ENCODE data around the gene LRP2. TPM values are rescaled to one million over a fixed set of nuclear protein-coding genes. Genes with fewer than 3 reads are reported as not detected.

LRP2 gene
- total and polyA plus RNA-seq, 2 of the 8 experiments (the other 6 are each of a cell fraction or from before 2014, with no cell fraction given) = 2.0 to 2.9 TPM

GRCh38 chr2:169185711-169186110 is 176.6 kb downstream of the LRP2 start:
- Histone ChIP-seq H3K4me2 (ENCODE audit: insufficient read depth in 1 of 2, low read depth in 2 of 2, low read length in 2 of 2) (no peak overlapping the region), H2BK120ac (replicated peaks; ENCODE audit: low read depth, low read length) (no peak overlapping the region), H2BK12ac (ENCODE audit: low read depth, low read length) (no peak overlapping the region), H2AFZ (ENCODE audit: low read length) (no peak overlapping the region), H2AK5ac (ENCODE audit: low read depth, low read length) (no peak overlapping the region), H3K18ac (ENCODE audit: extremely low read depth, low read length) (no peak overlapping the region), H3K27me3 (replicated peaks in 1 of 4; ENCODE audit: control insufficient read depth in 3 of 4, extremely low read depth in 1 of 4, insufficient read depth in 3 of 4, low read length in 3 of 4) (no peaks in the 10 kb centered on the region), H2BK5ac (ENCODE audit: low read depth, low read length) (no peak overlapping the region), H4K91ac (replicated peaks; ENCODE audit: insufficient read length, low read length) (no peak overlapping the region), H3K14ac (ENCODE audit: insufficient read length) (no peak overlapping the region), H4K20me1 (replicated peaks in 1 of 2; ENCODE audit: control insufficient read depth in 1 of 2, insufficient read depth in 2 of 2, low read length in 2 of 2) (no peaks in the 10 kb centered on the region), H3K23ac (ENCODE audit: insufficient read length) (no peak overlapping the region), H3K9me3 (ENCODE audit: insufficient read depth in 2 of 2, low read depth in 1 of 2, low read length in 1 of 2) (no peaks in the 10 kb centered on the region), H3K79me2 (ENCODE audit: control insufficient read depth in 1 of 2, insufficient read depth in 2 of 2, low read length in 2 of 2) (no peaks in the 10 kb centered on the region), H3K9ac (replicated peaks in 1 of 4; ENCODE audit: extremely low read depth in 1 of 4, low read depth in 3 of 4, low read length in 3 of 4) (no peak overlapping the region), H4K5ac (ENCODE audit: insufficient read length, low read depth, low read length) (no peak overlapping the region), H3K36me3 (ENCODE audit: control insufficient read depth in 2 of 4, insufficient read depth in 4 of 4, low read length in 3 of 4) (no peaks in the 10 kb centered on the region), H2BK20ac (ENCODE audit: low read length) (no peak overlapping the region), H3K4me1 (replicated peaks in 1 of 4; ENCODE audit: control insufficient read depth in 3 of 4, insufficient read depth in 4 of 4, low read length in 3 of 4) (no peaks in the 10 kb centered on the region), H3K4ac (replicated peaks; ENCODE audit: insufficient read length, low read depth, low read length) (no peak overlapping the region), H3K79me1 (ENCODE audit: low read depth, low read length) (no peaks in the 10 kb centered on the region), H4K8ac (ENCODE audit: extremely low read depth, insufficient read depth, low read length) (no peak overlapping the region), H2BK15ac (ENCODE audit: low read length) (no peak overlapping the region), H3K56ac (replicated peaks; ENCODE audit: insufficient read length, low read depth, low read length) (no peak overlapping the region), H3K23me2 (ENCODE audit: low read depth, low read length) (no peaks in the 10 kb centered on the region; the same call in 1 of the 2 replicates), H3K4me3 (ENCODE audit: extremely low read depth in 1 of 4, insufficient read depth in 2 of 4, low read depth in 3 of 4, low read length in 4 of 4) (no peak overlapping the region), H3K27ac (ENCODE audit: low read depth, low read length) (no peak overlapping the region)
- FAIRE-seq (no peak), DNase-seq (ENCODE audit: low read depth in 1 of 2, low spot score in 2 of 2) (no peak)
- TF ChIP-seq RBBP5 (IDR thresholded peaks at IDR 0.05; ENCODE audit: borderline replicate concordance, low read depth, low read length) (no peak), POLR2AphosphoS5 (IDR thresholded peaks at IDR 0.05; ENCODE audit: low read depth, low read length) (no peak), SP1 (IDR thresholded peaks at IDR 0.05; ENCODE audit: low read depth, low read length) (no peak), HDAC2 (IDR thresholded peaks at IDR 0.05; ENCODE audit: borderline replicate concordance in 1 of 2, low read depth in 2 of 2, low read length in 2 of 2) (no peak), JUND (IDR thresholded peaks at IDR 0.05; ENCODE audit: low read length) (no peak), TAF1 (IDR thresholded peaks at IDR 0.05; ENCODE audit: low read depth, low read length) (no peak)
- POLR2A ChIA-PET (ENCODE audit: partially characterized antibody) = no interaction called here
- CTCF ChIA-PET (ENCODE audit: partially characterized antibody) = no interaction called here
- 93% methylated on average over 8 of the region's 8 CpGs; no CpG with 5 or more reads in 1 of the 2 experiments for WGBS, 2 experiments (ENCODE audit: extremely low coverage in 1 of 2, insufficient coverage in 1 of 2, insufficient read length in 1 of 2, insufficient replicate concordance in 2 of 2, low coverage in 1 of 2, low lambda C conversion rate in 2 of 2, missing lambda C conversion rate in 1 of 2)

Measured in H1 (cell line).